HG02885 (cell line): ENCODE results near the gene EMC6.

Source experiments
- ATAC-seq: cut with Tn5 transposase; IDR thresholded peaks from one replicate; pipeline ENCODE4 v1.9.1; 2021; ENCODE audit warnings: mild to moderate bottlenecking; ENCODE audit not compliant: unreplicated experiment, poor library complexity

EMC6 gene

DNA sequence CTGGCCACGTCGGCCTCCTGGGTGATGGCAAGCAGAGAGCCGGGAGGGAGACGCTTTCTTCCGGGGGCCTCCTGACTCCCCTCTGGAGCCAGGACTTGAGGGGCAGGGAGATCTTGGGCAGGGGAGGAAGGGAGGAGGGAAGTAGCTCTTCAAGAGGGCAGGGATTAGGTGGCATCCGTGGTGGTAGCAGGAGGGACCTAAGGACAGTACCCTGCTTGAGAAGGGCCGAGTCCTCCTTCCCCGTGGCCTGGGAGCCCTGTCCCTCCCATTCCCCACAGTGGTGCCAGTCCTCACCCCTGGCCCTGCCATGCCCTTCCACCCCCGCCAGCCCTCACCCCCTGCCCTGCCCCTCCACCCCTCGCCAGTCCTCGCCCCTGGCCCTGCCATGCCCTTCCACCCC lies 12.8 kb upstream of the EMC6 start:
- no peak for ATAC-seq

- ATAC-seq, result no peak
Measured at GRCh38 chr17:3656353-3656752, 12.3 kb upstream of the EMC6 start.

DNA sequence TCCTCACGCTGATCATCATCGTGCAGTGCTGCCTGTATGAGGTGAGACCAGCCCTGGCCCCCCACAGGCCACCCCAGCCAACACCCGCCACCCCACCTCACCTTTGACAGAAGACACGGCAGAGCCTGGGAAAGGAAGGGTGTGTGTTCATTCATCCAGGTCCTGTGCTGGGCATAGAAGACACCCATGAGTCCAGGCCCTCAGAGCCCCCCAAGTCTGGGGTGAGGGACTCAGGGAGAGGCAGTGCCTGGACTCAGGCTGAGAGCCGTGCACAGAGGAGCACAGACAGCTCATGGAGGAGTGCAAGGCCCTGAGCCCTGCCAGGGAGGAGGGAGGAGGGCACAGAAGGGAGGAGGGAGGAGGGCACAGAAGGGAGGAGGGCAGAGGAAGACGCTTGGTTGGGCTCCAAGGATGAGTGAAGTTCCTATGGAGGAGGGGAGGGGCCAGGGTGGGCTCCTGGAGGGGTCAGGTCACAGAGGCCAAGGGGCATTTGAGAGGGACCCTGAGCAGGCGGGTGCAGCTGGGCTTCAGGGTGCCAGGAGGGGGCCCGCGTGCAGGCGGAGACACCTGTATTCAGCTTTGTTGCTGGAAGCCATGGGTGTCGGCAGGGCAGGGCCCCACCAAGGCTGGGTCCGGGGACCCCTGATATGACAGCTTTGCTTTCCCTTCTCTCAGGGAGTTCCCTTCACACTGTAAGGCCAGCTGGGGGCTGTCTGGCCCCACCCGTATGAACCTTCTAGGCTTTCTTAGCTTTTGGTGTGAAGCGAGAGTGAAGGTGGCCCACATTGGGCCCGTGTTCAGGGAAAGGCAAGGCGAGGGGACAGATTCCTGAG lies 11.6 kb upstream of the EMC6 start:
- ATAC-seq, result no peak

DNA sequence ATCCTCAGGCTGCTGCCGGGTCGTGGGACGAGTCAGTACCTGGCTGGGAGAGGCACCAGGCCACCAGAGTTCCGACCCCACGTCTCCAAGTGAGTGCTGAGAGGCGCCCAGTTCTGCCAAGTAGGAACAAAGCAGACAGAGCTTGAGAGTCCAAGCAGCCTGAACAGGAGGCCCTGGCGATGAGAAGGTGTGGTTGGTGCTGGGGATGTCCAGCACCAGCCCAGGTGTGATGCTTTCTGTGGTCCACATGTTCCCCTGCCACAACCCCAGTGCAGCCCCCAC lies 11.1 kb upstream of the EMC6 start:
- ATAC-seq, result no peak

- ATAC-seq, result no peak
Measured at GRCh38 chr17:3657874-3658783, 10.5 kb upstream of the EMC6 start.

- ATAC-seq, result no peak
Measured at GRCh38 chr17:3658784-3659449, 9.7 kb upstream of the EMC6 start.

DNA sequence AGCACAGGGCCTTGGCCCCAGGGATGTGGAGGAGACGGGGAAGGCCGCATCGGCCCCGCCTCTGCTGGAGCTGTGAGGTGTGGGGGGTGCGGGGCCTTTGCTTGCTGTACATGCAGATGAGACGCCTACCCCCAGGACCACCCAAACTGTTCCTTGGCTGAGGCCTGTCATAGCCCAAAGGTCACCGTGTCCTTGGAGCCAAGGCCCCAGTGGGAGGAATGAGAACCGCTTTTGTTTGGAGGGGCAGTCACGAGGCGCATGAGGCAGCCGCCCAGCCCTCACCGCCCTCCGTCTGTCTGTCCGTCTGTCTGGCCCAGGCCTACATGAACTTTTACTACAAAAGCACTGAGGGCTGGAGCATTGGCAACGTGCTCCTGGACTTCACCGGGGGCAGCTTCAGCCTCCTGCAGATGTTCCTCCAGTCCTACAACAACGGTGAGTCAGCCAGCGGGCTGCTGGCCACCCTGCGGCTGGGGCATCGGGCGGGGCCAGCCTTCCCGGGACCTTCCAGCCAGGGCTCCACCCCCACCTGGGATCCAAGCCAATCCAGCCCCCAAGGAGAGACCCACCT lies 9.0 kb upstream of the EMC6 start:
- ATAC-seq, result no peak

DNA sequence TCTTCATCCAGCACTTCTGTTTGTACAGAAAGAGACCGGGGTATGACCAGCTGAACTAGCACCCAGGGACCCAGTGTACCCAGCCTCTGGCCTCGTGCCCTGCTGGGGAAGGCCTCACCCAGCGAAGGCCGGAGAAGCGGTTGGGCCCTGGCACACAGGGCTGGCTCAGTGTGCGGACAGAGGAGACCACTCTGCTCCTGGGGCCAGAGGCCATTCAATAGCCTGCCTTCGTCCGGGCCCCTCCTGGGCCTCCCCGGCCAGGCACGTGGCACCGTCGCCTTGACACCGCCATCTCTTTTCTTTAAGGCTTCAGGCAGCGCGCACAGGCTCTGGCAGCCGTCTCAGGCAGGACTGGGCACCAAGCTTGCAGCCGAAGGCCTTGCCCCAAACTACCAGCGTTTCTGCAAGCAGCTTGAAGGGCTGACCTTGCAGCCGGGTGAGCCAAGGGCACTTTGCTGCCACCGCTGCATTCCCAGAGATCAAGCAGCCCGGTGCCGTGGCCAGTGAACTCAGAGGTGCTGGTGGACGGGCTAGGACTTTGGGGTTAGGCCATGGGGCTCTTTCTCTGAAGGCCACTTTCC lies 8.2 kb upstream of the EMC6 start:
- no peak for ATAC-seq

DNA sequence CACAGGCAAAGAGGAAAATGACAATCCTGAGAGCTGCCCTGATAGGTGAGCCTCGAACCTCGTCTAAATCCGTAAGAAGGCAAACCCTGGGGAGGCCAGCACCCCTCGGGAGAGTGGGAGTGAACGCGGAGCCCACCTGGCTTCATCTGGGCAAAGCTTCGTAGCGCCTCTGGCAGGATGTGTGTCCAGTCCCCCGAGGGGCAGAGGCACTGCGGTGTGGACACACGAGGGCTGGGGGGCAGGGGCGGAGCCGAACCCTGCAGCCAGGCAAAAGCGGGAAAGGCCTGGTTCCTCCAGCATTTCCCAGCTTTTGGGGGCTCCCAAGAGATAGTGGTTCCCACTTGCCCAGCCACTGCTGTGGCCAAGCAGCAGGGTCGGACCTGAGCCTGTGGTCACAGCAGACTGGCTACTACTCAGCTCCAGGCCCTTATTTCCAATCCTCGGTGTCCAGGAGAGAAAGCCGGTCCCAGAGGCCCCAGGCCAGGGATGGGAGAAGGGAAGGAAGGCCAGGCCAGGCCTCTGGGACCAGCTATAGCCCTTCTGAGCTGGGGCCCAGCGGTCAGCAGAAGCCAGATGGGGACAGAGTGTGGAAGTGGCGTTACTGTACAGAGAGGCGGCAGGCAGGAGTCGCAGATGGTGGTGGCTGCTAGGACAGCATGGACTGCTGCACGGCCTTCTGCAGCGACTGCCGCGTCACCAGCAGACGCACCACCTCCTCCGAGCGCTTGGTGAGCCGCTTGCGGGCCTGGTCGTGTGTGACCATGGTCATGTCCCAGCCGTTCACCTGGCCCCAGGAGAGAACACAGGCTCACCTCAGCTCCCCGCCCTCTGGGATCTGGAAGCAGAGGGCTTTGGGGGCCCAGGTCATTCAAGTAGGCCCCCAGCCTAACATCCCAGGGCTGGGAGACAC lies 5.3 kb upstream of the EMC6 start:
- no peak for ATAC-seq

DNA sequence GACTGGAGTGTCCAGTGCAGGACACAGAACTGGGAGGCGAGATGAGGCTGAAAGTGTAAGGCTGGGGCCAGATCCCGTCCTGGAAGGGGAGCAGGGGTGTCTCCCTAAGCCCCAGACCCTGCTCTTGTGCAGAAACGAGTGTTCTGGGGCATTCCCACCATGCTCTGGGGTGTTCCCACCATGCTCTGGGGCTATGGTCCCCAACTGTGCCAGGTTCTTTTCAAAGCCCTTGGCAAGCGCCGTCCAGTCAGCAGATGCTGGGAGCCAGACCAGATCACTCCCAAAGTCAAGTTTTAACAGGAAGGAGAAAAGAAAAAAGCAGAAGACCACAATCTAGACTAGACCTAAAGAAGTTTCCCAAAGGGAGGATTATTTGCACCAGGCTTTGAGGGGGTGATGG lies 2.8 kb upstream of the EMC6 start:
- ATAC-seq, result no peak

DNA sequence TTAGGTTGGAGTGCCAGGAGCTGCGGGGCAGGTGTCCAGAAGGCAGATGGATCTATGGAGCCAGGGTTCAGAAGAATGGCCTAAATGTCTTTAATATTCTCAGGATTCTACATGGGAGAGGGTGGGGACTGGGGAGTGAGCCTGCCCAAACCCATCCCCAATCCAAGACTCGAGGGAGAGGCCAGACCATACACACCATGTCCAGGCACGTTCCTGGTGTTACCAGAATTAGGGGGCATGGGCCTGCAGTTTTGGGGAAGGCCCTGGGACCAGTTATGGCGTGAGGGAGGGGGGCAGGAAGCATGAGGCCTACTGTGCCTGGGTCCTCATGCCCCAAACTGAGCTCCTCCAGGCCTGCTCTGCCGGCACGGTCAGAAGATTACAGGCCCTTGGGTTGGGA lies 2.1 kb upstream of the EMC6 start:
- no peak for ATAC-seq

DNA sequence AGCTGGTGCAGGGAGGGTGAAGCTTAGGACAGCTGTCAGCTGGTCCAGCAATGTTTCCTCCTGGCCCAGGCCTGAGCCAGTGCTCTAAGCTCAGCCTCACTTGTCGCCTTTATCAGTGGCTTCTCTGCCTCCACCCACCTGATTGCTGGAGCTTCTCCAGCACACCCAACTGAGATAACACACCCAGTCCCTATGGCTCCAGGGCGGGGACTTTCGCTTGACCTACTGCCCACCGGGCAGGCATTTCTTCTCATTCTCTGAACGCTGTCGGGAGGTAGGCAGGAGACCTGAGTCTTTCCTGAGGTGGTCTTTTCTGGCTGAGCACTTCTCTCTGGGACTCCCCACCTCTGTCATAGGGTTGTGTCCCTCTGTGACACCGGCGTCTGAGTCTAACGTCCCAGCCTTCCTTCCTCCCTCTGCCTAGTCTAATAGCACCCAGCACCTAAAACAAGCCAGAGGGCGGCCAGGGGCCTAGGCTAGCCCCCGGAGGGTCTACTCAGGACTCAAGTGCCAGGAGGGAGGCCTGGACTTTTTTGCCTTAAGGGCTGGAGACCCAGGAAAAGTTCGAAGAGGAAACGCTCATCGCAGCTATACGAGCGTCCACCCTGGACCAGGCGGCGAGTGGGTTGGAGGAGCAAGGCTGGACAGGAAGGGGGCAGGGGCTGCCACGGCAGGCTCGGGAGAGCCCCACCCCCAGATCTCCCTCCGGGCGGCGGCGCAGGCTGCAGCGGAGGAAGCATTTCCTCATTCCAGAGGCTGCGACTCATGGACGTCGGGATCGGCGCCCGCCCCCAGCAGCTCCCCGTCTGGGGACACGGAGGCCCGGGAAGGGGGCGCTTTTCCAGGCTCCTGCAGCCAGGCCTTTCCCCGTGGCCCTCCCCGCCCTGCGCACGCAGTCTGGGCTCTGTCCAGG lies 990 bp upstream of the EMC6 start:
- peak; percentile 19 for ATAC-seq

DNA sequence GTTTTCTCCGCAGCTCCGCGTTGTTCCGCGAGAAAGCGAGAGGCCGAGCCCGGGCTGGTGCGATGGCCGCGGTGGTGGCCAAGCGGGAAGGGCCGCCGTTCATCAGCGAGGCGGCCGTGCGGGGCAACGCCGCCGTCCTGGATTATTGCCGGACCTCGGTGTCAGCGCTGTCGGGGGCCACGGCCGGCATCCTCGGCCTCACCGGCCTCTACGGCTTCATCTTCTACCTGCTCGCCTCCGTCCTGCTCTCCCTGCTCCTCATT lies 404 bp downstream of the EMC6 start:
- ATAC-seq, result no peak

DNA sequence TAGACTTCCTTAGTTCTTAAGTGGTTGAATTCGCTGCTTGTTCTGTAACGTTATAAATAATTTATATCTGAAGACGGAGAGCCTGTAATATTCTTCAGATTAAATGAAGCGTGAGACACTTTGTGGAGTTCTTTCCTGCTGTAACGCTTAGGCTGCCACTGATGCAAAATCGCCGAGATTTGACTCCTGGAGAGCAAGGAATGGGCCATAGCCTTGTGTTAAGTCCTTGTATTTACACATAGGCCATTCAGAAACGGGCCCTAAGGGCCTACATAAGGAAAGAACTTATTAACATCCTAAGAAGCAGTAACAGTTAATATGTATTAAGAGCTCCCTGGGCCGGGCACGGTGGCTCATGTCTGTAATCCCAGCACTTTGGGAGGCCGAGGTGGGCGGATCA lies 936 bp downstream of the EMC6 start:
- no peak for ATAC-seq

DNA sequence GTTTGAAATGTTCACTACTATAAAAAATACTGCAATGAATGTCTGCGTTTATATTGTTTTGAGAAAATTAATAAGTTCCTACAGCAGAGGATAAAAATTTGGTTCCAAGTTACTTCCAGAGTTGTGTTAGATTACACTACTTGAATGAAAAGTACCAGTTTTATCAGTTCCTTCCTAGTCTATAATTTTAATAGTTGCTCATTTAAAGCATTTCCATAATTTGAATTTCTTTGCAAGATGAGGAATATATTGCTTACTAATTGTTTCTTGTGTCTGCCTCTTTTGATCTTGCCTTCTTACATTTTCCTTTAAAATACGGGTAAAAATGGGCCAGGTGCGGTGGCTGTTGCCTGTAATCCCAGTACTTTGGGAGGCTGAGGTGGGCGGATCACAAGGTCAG lies 4.0 kb downstream of the EMC6 start:
- no peak for ATAC-seq

DNA sequence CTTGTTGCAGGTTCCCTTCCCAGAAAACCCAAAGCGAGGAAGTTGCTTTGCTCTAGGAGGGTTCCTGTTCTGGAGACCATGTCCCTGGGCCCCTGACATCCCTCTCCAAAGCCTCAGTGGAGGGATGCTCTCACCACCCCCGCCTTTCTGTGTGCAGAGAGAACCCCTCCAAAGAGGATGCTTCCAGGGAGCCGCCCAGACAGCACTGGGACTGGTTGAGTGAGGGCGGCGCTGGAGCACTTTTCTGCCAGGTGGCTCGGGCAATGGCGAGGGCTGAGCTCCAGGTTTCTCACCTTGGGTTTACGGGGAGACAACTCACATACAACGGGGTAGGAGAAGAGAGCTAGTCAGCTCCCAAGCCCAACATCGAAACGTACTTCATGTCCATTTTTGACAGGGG lies 7.3 kb downstream of the EMC6 start:
- no peak for ATAC-seq

GRCh38 chr17:3678095-3678820 lies 9.6 kb downstream of the EMC6 start:
- no peak for ATAC-seq

GRCh38 chr17:3678821-3679530 lies 10.4 kb downstream of the EMC6 start:
- ATAC-seq, result no peak
